ENCODE measurements around the gene APBA1. TPM values are rescaled to one million over a fixed set of nuclear protein-coding genes. Genes with fewer than 3 reads are reported as not detected.

APBA1 gene
- total and polyA plus RNA-seq, 2 donors (not counting 3 experiments of a cell fraction or from before 2014, with no cell fraction given), result 6.1 to 11.3 TPM

- peak overlapping the region; percentile 49 for H3K4me2 ChIP-seq (ENCODE audit: insufficient read depth, low read length)
Measured at GRCh38 chr9:69571032-69571431, 101.1 kb downstream of the APBA1 start.

GRCh38 chr9:69569738-69570451, 102.3 kb downstream of the APBA1 start:
- POLR2A ChIA-PET, result no interaction called here
- no peak for TF ChIP-seq MYC (IDR thresholded peaks at IDR 0.05; ENCODE audit: low read depth, low read length)
- TF ChIP-seq JUN (IDR thresholded peaks at IDR 0.05; ENCODE audit: borderline replicate concordance, insufficient read depth, insufficient read length, low read depth), result no peak
- TF ChIP-seq CTCF (IDR thresholded peaks at IDR 0.05; ENCODE audit: extremely low read depth in 1 of 2, insufficient read depth in 1 of 2, low read depth in 1 of 2, low read length in 2 of 2), result no peak
- no peak for TF ChIP-seq FOS (IDR thresholded peaks at IDR 0.05; ENCODE audit: borderline replicate concordance, insufficient read depth, low read length)
- TF ChIP-seq POLR2AphosphoS5 (IDR thresholded peaks at IDR 0.05; ENCODE audit: insufficient read depth, low read depth, low read length), result no peak
- Histone ChIP-seq H3K27ac (ENCODE audit: insufficient read depth, low read depth, low read length) (no peak overlapping the region), H3K36me3 (ENCODE audit: control insufficient read depth in 2 of 2, extremely low read depth in 1 of 2, insufficient read depth in 2 of 2, low read length in 2 of 2) (no peaks in the 10 kb centered on the region), H3K4me3 (replicated peaks in 1 of 3; ENCODE audit: insufficient read depth in 1 of 3, low read depth in 1 of 3, low read length in 3 of 3) (no peak overlapping the region), H3K27me3 (ENCODE audit: control insufficient read depth in 2 of 2, insufficient read depth in 2 of 2, low read length in 2 of 2) (no peaks in the 10 kb centered on the region), H4K20me1 (replicated peaks; ENCODE audit: control insufficient read depth, extremely low read depth, insufficient read depth, low read length) (no peaks in the 10 kb centered on the region), H3K9me1 (replicated peaks; ENCODE audit: control insufficient read depth, extremely low read depth, insufficient read depth, low read length) (no peaks in the 10 kb centered on the region), H3K9ac (replicated peaks; ENCODE audit: extremely low read depth, insufficient read depth, low read length) (no peak overlapping the region), H3K79me2 (ENCODE audit: control insufficient read depth, insufficient read depth, low read length) (no peaks in the 10 kb centered on the region), H3K4me2 (ENCODE audit: insufficient read depth, low read length) (no peak overlapping the region), H3K9me3 (replicated peaks; ENCODE audit: control insufficient read depth, insufficient read depth, low read length) (no peaks in the 10 kb centered on the region), H2AFZ (ENCODE audit: low read depth, low read length) (peak overlapping the region; percentile 32), H3K4me1 (ENCODE audit: control insufficient read depth, extremely low read depth, insufficient read depth, low read length) (peaks cover 43% of the 10 kb centered on the region)
- CTCF ChIA-PET, result interaction anchor here (0.6 to 1.7 kb wide), 5 partner anchors 14 to 247 kb away, joined by 3 to 8 read pairs (median 4); partner anchors contain the start of gene APBA1
- intact Hi-C loops (cut with micrococcal nuclease) (loop anchor here (5.0 kb wide), 1 partner anchor 187 kb away; no protein-coding TSS in a partner anchor), dilution Hi-C loops (cut with MboI; ENCODE audit: extremely low pct_ligation_motif_present, low sequenced_read_pairs) (no loop called here)
- no TSS peak for BruUV-seq (replicated peaks)
- DNase-seq (ENCODE audit: low read depth, low spot score) (peak; percentile 15), FAIRE-seq (peak; percentile 21)

More at GRCh38 chr9:69571032-69571431, 101.1 kb downstream of the APBA1 start:
- Histone ChIP-seq H3K79me2 (ENCODE audit: control insufficient read depth, insufficient read depth, low read length) (no peaks in the 10 kb centered on the region), H3K27me3 (ENCODE audit: control insufficient read depth in 2 of 2, insufficient read depth in 2 of 2, low read length in 2 of 2) (no peaks in the 10 kb centered on the region), H3K27ac (ENCODE audit: insufficient read depth, low read depth, low read length) (peak overlapping the region; percentile 8), H3K4me3 (replicated peaks in 1 of 3; ENCODE audit: insufficient read depth in 1 of 3, low read depth in 1 of 3, low read length in 3 of 3) (no peak overlapping the region), H3K36me3 (ENCODE audit: control insufficient read depth in 2 of 2, extremely low read depth in 1 of 2, insufficient read depth in 2 of 2, low read length in 2 of 2) (no peaks in the 10 kb centered on the region), H2AFZ (ENCODE audit: low read depth, low read length) (no peak overlapping the region), H3K9ac (replicated peaks; ENCODE audit: extremely low read depth, insufficient read depth, low read length) (no peak overlapping the region), H3K9me3 (replicated peaks; ENCODE audit: control insufficient read depth, insufficient read depth, low read length) (no peaks in the 10 kb centered on the region), H3K4me1 (ENCODE audit: control insufficient read depth, extremely low read depth, insufficient read depth, low read length) (peaks cover 43% of the 10 kb centered on the region), H4K20me1 (replicated peaks; ENCODE audit: control insufficient read depth, extremely low read depth, insufficient read depth, low read length) (no peaks in the 10 kb centered on the region), H3K9me1 (replicated peaks; ENCODE audit: control insufficient read depth, extremely low read depth, insufficient read depth, low read length) (no peaks in the 10 kb centered on the region)
- BruUV-seq (replicated peaks), result no TSS peak
- dilution Hi-C loops (cut with MboI; ENCODE audit: extremely low pct_ligation_motif_present, low sequenced_read_pairs), result no loop called here
- CTCF ChIA-PET, result interaction anchor here (1.7 to 2.9 kb wide), 2 partner anchors 11 to 15 kb away, joined by 4 to 12 read pairs; no protein-coding TSS in a partner anchor
- TF ChIP-seq MAX (IDR thresholded peaks at IDR 0.05; ENCODE audit: insufficient read depth, insufficient read length) (no peak), JUN (IDR thresholded peaks at IDR 0.05; ENCODE audit: borderline replicate concordance, insufficient read depth, insufficient read length, low read depth) (peak; percentile 44), FOS (IDR thresholded peaks at IDR 0.05; ENCODE audit: borderline replicate concordance, insufficient read depth, low read length) (peak; percentile 81)
- POLR2A ChIA-PET, result no interaction called here
- FAIRE-seq, result peak; percentile 72
- intact Hi-C loops (cut with micrococcal nuclease), result loop anchor here (5.0 kb wide), 1 partner anchor 186 kb away; no protein-coding TSS in a partner anchor
- peak; percentile 30 for DNase-seq (ENCODE audit: low read depth, low spot score)
